ENCODE data around the gene MRO. TPM values are rescaled to one million over a fixed set of nuclear protein-coding genes. Genes with fewer than 3 reads are reported as not detected.

Gene MRO
- total and polyA plus RNA-seq, 7 experiments from 2014 or later = not detected

- Mint-ChIP-seq H3K9me3 (peaks cover 0 to 7% (median 1%) of the 10 kb centered on the region in 11 donors), H3K27me3 (peaks cover 11 to 30% (median 30%) of the 10 kb centered on the region in 5 donors), H3K4me1 (no peaks in the 10 kb centered on the region), H3K4me3 (no peak overlapping the region), H3K36me3 (no peaks in the 10 kb centered on the region), H3K27ac (no peak overlapping the region)
- H3K4me1 ChIP-seq (ENCODE audit: control insufficient read depth in 2 of 2, insufficient read depth in 2 of 2, low read length in 2 of 2) = no peaks in the 10 kb centered on the region
- DNase-seq (no peak), ATAC-seq (no peak)
- no peaks in the 10 kb centered on the region for H3K36me3 ChIP-seq (ENCODE audit: control insufficient read depth in 2 of 3, insufficient read depth in 3 of 3, low read length in 3 of 3)
- H3K27ac ChIP-seq (ENCODE audit: low read depth, low read length) = no peak overlapping the region
- intact Hi-C loops (cut with micrococcal nuclease) = no loop called here
- no peaks in the 10 kb centered on the region for H3K27me3 ChIP-seq (ENCODE audit: control insufficient read depth in 2 of 2, insufficient read depth in 2 of 2, low read length in 2 of 2)
- ChIA-PET POLR2A (no interaction called here), CTCF (no interaction called here)
- no peak overlapping the region for H3K4me3 ChIP-seq (ENCODE audit: low read length)
- no peaks in the 10 kb centered on the region for H3K9me3 ChIP-seq (ENCODE audit: control insufficient read depth in 2 of 3, low read length in 3 of 3)
These were observed 44.1 kb downstream of the MRO start for GRCh38 chr18:50775726-50776125.

GRCh38 chr18:50775207-50775606 lies 44.6 kb downstream of the MRO start:
- Mint-ChIP-seq H3K4me1 (no peaks in the 10 kb centered on the region), H3K9me3 (peaks cover 0 to 12% (median 5%) of the 10 kb centered on the region in 11 donors), H3K27ac (no peak overlapping the region), H3K4me3 (no peak overlapping the region), H3K36me3 (no peaks in the 10 kb centered on the region), H3K27me3 (peaks cover 11 to 35% (median 25%) of the 10 kb centered on the region in 5 donors)
- Histone ChIP-seq H3K4me1 (ENCODE audit: control insufficient read depth in 2 of 2, insufficient read depth in 2 of 2, low read length in 2 of 2) (no peaks in the 10 kb centered on the region), H3K27me3 (ENCODE audit: control insufficient read depth in 2 of 2, insufficient read depth in 2 of 2, low read length in 2 of 2) (no peaks in the 10 kb centered on the region), H3K27ac (ENCODE audit: low read depth, low read length) (no peak overlapping the region), H3K4me3 (ENCODE audit: low read length) (no peak overlapping the region), H3K9me3 (ENCODE audit: control insufficient read depth in 2 of 3, low read length in 3 of 3) (no peaks in the 10 kb centered on the region), H3K36me3 (ENCODE audit: control insufficient read depth in 2 of 3, insufficient read depth in 3 of 3, low read length in 3 of 3) (no peaks in the 10 kb centered on the region)
- DNase-seq (no peak), ATAC-seq (no peak)
- intact Hi-C loops (cut with micrococcal nuclease) = no loop called here
- ChIA-PET CTCF (no interaction called here), POLR2A (no interaction called here)

GRCh38 chr18:50769463-50769862 lies 50.4 kb downstream of the MRO start:
- Histone ChIP-seq H3K9me3 (ENCODE audit: control insufficient read depth in 2 of 3, low read length in 3 of 3) (peaks cover 0 to 22% (median 0%) of the 10 kb centered on the region in 3 experiments), H3K36me3 (ENCODE audit: control insufficient read depth in 2 of 3, insufficient read depth in 3 of 3, low read length in 3 of 3) (no peaks in the 10 kb centered on the region), H3K27me3 (ENCODE audit: control insufficient read depth in 2 of 2, insufficient read depth in 2 of 2, low read length in 2 of 2) (no peaks in the 10 kb centered on the region), H3K27ac (ENCODE audit: low read depth, low read length) (no peak overlapping the region), H3K4me1 (ENCODE audit: control insufficient read depth in 2 of 2, insufficient read depth in 2 of 2, low read length in 2 of 2) (no peaks in the 10 kb centered on the region), H3K4me3 (ENCODE audit: low read length) (no peak overlapping the region)
- Mint-ChIP-seq H3K9me3 (peaks cover 12 to 63% (median 36%) of the 10 kb centered on the region in 11 donors), H3K4me1 (no peaks in the 10 kb centered on the region), H3K36me3 (peaks cover 0 to 16% (median 5%) of the 10 kb centered on the region in 5 donors), H3K27me3 (peaks cover 3 to 47% (median 33%) of the 10 kb centered on the region in 5 donors), H3K4me3 (no peak overlapping the region), H3K27ac (no peak overlapping the region)
- ATAC-seq (no peak), DNase-seq (no peak)
- CTCF ChIA-PET = no interaction called here
- POLR2A ChIA-PET = no interaction called here
- intact Hi-C loops (cut with micrococcal nuclease) = no loop called here

GRCh38 chr18:50757358-50757757 lies 62.5 kb downstream of the MRO start:
- intact Hi-C loops (cut with micrococcal nuclease) = no loop called here
- CTCF ChIA-PET = no interaction called here

GRCh38 chr18:50754297-50754696 lies 65.5 kb downstream of the MRO start:
- no peaks in the 10 kb centered on the region for H3K36me3 Mint-ChIP-seq
- no peaks in the 10 kb centered on the region for H3K4me1 Mint-ChIP-seq
- H3K27ac ChIP-seq (ENCODE audit: low read depth, low read length) = no peak overlapping the region
- CTCF ChIA-PET = no interaction called here
- peaks cover 13 to 63% (median 49%) of the 10 kb centered on the region in 5 donors for H3K27me3 Mint-ChIP-seq
- ATAC-seq (no peak), DNase-seq (no peak)
- no peak overlapping the region for H3K4me3 Mint-ChIP-seq
- intact Hi-C loops (cut with micrococcal nuclease) = no loop called here
- H3K4me3 ChIP-seq (ENCODE audit: low read length) = no peak overlapping the region
- no peak overlapping the region for H3K27ac Mint-ChIP-seq
- H3K9me3 ChIP-seq (ENCODE audit: control insufficient read depth in 2 of 3, low read length in 3 of 3) = no peaks in the 10 kb centered on the region
- no peaks in the 10 kb centered on the region for H3K36me3 ChIP-seq (ENCODE audit: control insufficient read depth in 2 of 3, insufficient read depth in 3 of 3, low read length in 3 of 3)
- H3K27me3 ChIP-seq (ENCODE audit: control insufficient read depth in 2 of 2, insufficient read depth in 2 of 2, low read length in 2 of 2) = no peaks in the 10 kb centered on the region
- H3K4me1 ChIP-seq (ENCODE audit: control insufficient read depth in 2 of 2, insufficient read depth in 2 of 2, low read length in 2 of 2) = no peaks in the 10 kb centered on the region
- POLR2A ChIA-PET = no interaction called here
- H3K9me3 Mint-ChIP-seq = peaks cover 0 to 6% (median 0%) of the 10 kb centered on the region in 11 donors

More at GRCh38 chr18:50757358-50757757, 62.5 kb downstream of the MRO start:
- Mint-ChIP-seq H3K27ac (no peak overlapping the region), H3K4me1 (no peaks in the 10 kb centered on the region), H3K4me3 (no peak overlapping the region), H3K36me3 (no peaks in the 10 kb centered on the region), H3K27me3 (peaks cover 6 to 53% (median 39%) of the 10 kb centered on the region in 5 donors), H3K9me3 (peaks cover 0 to 7% (median 0%) of the 10 kb centered on the region in 11 donors)
- ATAC-seq (no peak), DNase-seq (no peak)
- H3K4me3 ChIP-seq (ENCODE audit: low read length) = no peak overlapping the region
- POLR2A ChIA-PET = no interaction called here
- no peaks in the 10 kb centered on the region for H3K4me1 ChIP-seq (ENCODE audit: control insufficient read depth in 2 of 2, insufficient read depth in 2 of 2, low read length in 2 of 2)
- H3K27ac ChIP-seq (ENCODE audit: low read depth, low read length) = no peak overlapping the region
- no peaks in the 10 kb centered on the region for H3K36me3 ChIP-seq (ENCODE audit: control insufficient read depth in 2 of 3, insufficient read depth in 3 of 3, low read length in 3 of 3)
- H3K27me3 ChIP-seq (ENCODE audit: control insufficient read depth in 2 of 2, insufficient read depth in 2 of 2, low read length in 2 of 2) = no peaks in the 10 kb centered on the region
- H3K9me3 ChIP-seq (ENCODE audit: control insufficient read depth in 2 of 3, low read length in 3 of 3) = no peaks in the 10 kb centered on the region

GRCh38 chr18:50753311-50753710 lies 66.5 kb downstream of the MRO start:
- Mint-ChIP-seq H3K4me1 (no peaks in the 10 kb centered on the region), H3K9me3 (peaks cover 0 to 6% (median 0%) of the 10 kb centered on the region in 11 donors), H3K27ac (no peak overlapping the region), H3K4me3 (no peak overlapping the region), H3K36me3 (no peaks in the 10 kb centered on the region), H3K27me3 (peaks cover 13 to 69% (median 44%) of the 10 kb centered on the region in 5 donors)
- no peak overlapping the region for H3K27ac ChIP-seq (ENCODE audit: low read depth, low read length)
- H3K27me3 ChIP-seq (ENCODE audit: control insufficient read depth in 2 of 2, insufficient read depth in 2 of 2, low read length in 2 of 2) = no peaks in the 10 kb centered on the region
- no peaks in the 10 kb centered on the region for H3K4me1 ChIP-seq (ENCODE audit: control insufficient read depth in 2 of 2, insufficient read depth in 2 of 2, low read length in 2 of 2)
- POLR2A ChIA-PET = no interaction called here
- CTCF ChIA-PET = interaction anchor here (0.7 kb wide), 1 partner anchor 810 kb away, joined by 3 read pairs; no protein-coding TSS in a partner anchor
- DNase-seq = no peak
- intact Hi-C loops (cut with micrococcal nuclease) = no loop called here
- H3K9me3 ChIP-seq (ENCODE audit: control insufficient read depth in 2 of 3, low read length in 3 of 3) = no peaks in the 10 kb centered on the region
- no peak overlapping the region for H3K4me3 ChIP-seq (ENCODE audit: low read length)
- ATAC-seq = no peak
- H3K36me3 ChIP-seq (ENCODE audit: control insufficient read depth in 2 of 3, insufficient read depth in 3 of 3, low read length in 3 of 3) = no peaks in the 10 kb centered on the region

GRCh38 chr18:50751947-50752346 lies 67.9 kb downstream of the MRO start:
- DNase-seq (no peak), ATAC-seq (no peak)
- peaks cover 0 to 6% (median 0%) of the 10 kb centered on the region in 11 donors for H3K9me3 Mint-ChIP-seq
- H3K36me3 ChIP-seq (ENCODE audit: control insufficient read depth in 2 of 3, insufficient read depth in 3 of 3, low read length in 3 of 3) = no peaks in the 10 kb centered on the region
- ChIA-PET CTCF (no interaction called here), POLR2A (no interaction called here)
- H3K4me1 ChIP-seq (ENCODE audit: control insufficient read depth in 2 of 2, insufficient read depth in 2 of 2, low read length in 2 of 2) = no peaks in the 10 kb centered on the region
- no peak overlapping the region for H3K4me3 Mint-ChIP-seq
- H3K4me1 Mint-ChIP-seq = no peaks in the 10 kb centered on the region
- no peaks in the 10 kb centered on the region for H3K36me3 Mint-ChIP-seq
- H3K27ac ChIP-seq (ENCODE audit: low read depth, low read length) = no peak overlapping the region
- peaks cover 13 to 58% (median 32%) of the 10 kb centered on the region in 5 donors for H3K27me3 Mint-ChIP-seq
- no peak overlapping the region for H3K4me3 ChIP-seq (ENCODE audit: low read length)
- no peaks in the 10 kb centered on the region for H3K27me3 ChIP-seq (ENCODE audit: control insufficient read depth in 2 of 2, insufficient read depth in 2 of 2, low read length in 2 of 2)
- H3K9me3 ChIP-seq (ENCODE audit: control insufficient read depth in 2 of 3, low read length in 3 of 3) = no peaks in the 10 kb centered on the region
- no peak overlapping the region for H3K27ac Mint-ChIP-seq
- intact Hi-C loops (cut with micrococcal nuclease) = no loop called here
